Hepatic stellate cell (primary cell): ENCODE measurements around the gene RBMS2.
"Not testable (repeated sequence)": the region's sequence is repeated elsewhere in the genome, so short reads cannot be mapped to it uniquely, and the experiment has no call there.

Experiments
- DNase-seq: peaks from one replicate; pipeline ENCODE4 v3.0.0; 2011; ENCODE audit warnings: low spot score

Gene RBMS2

GRCh38 chr12:56521590-56522371 lies at the start of gene RBMS2:
Gene RBMS2 (plus strand): TSS chr12:56521820. CDS start chr12:56522024, 204 bp downstream.
- DNase-seq = peak; percentile 69

DNA sequence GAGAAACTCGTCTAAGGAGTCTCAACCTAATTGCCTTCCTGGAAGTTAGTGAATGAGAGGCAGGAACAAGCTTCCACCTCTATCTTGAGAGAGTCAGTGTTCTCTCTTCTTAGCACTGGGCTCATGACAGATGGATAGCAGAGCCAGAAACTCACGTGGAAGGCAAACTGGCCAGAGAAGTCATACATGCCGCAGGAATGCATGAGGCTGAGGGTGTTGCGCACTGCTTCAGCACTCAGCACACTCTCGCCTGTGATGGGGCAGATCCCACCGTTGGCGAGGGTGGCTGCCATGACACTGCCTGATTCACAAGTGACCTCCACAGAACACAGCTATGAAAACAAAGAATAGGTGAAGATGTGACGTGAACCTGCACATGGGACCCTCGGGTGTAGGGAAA lies 47.2 kb upstream of the RBMS2 start:
- no peak for DNase-seq

- no peak for DNase-seq
Measured at GRCh38 chr12:56476143-56476542, 45.5 kb upstream of the RBMS2 start.

- no peak for DNase-seq
Measured at GRCh38 chr12:56476972-56477432, 44.6 kb upstream of the RBMS2 start.

- DNase-seq = no peak
Measured at GRCh38 chr12:56477521-56478225, 43.9 kb upstream of the RBMS2 start.

GRCh38 chr12:56479625-56480024 lies 42.0 kb upstream of the RBMS2 start:
- DNase-seq = no peak

- no peak for DNase-seq
Measured at GRCh38 chr12:56484566-56484965, 37.1 kb upstream of the RBMS2 start.

GRCh38 chr12:56486694-56487093 lies 34.9 kb upstream of the RBMS2 start:
- DNase-seq = no peak

DNA sequence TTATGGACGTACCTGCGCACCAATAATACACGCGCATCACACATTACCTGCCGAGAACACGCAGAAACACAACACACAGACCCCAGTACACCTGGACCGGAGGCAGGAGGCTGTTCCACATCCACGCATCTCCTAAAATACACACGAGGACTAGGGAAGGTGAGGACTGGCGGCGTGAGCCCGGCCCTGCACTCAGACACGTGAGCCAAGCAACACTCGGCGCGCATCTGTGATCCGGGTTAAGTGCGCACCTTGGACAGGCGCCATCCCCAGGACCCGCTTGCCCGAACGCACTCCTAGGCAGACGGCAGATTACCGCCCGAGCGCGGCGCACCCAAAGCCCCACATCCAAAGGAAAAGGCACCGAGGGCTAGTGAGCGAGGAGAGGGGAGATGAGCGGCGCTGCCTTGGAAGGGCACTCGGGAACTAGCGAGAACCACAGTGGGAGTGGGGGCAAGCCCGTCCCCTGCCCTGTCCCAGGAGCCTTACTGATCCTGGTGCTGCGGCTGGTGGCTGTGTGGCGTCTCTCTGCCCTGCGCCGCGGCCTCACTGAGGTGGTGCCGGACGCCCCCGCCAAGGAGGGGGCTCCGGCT lies 34.1 kb upstream of the RBMS2 start:
- DNase-seq = no peak

GRCh38 chr12:56488041-56488955 lies 33.3 kb upstream of the RBMS2 start, which contains the start of gene GLS2:
Gene GLS2 (minus strand): TSS chr12:56488161. CDS start chr12:56488118, 43 bp downstream.
- DNase-seq = peak; percentile 96

- no peak for DNase-seq
Measured at GRCh38 chr12:56490360-56490759, 31.3 kb upstream of the RBMS2 start.

- DNase-seq = not testable (repeated sequence)
Measured at GRCh38 chr12:56493409-56494105, 28.1 kb upstream of the RBMS2 start.

DNA sequence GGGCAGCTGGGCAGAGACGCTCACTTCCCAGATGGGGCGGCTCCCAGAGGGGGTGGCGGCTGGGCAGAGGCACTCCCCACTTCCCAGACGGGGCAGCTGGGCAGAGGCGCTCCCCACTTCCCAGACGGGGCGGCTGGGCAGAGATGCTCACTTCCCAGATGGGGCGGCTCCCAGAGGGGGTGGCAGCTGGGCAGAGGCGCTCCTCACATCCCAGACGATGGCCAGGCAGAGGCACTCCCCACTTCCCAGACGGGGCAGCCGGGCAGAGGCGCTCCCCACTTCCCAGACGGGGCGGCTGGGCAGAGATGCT lies 27.6 kb upstream of the RBMS2 start:
- not testable (repeated sequence) for DNase-seq

DNA sequence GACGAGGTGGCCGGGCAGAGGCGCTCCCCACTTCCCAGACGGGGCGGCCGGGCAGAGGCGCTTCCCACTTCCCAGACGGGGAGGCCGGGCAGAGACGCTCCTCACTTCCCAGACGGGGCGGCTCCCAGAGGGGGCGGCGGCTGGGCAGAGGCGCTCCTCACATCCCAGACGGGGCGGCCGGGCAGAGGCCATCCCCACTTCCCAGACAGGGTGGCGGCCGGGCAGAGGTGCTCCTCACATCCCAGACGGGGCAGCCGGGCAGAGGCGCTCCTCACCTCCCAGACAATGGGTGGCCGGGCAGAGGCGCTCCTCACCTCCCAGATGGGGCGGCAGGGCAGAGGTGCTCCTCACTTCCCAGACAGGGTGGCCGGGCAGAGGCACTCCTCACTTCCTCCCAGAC lies 27.1 kb upstream of the RBMS2 start:
- not testable (repeated sequence) for DNase-seq

DNA sequence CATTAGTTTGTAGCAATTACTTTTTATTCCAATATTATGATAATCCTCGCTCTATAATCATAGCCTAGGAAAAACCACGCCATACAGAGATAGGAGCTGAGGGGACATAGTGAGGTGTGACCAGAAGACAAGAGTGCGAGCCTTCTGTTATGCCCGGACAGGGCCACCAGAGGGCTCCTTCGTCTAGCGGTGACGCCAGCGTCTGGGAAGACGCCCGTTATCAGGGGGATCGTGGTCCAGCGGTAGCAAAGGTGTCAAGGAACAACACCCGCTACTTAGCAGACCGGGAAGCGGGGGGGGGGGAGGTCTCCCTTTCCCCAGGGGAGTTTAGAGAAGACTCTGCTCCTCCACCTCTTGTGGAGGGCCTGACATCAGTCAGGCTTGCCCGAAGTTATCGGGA lies 24.9 kb upstream of the RBMS2 start:
- not testable (repeated sequence) for DNase-seq

- not testable (repeated sequence) for DNase-seq
Measured at GRCh38 chr12:56498126-56498902, 23.3 kb upstream of the RBMS2 start.

GRCh38 chr12:56499452-56499851 lies 22.2 kb upstream of the RBMS2 start:
- DNase-seq = not testable (repeated sequence)

GRCh38 chr12:56499879-56500278 lies 21.7 kb upstream of the RBMS2 start:
- not testable (repeated sequence) for DNase-seq

GRCh38 chr12:56510786-56511185 lies 10.8 kb upstream of the RBMS2 start:
- no peak for DNase-seq

DNA sequence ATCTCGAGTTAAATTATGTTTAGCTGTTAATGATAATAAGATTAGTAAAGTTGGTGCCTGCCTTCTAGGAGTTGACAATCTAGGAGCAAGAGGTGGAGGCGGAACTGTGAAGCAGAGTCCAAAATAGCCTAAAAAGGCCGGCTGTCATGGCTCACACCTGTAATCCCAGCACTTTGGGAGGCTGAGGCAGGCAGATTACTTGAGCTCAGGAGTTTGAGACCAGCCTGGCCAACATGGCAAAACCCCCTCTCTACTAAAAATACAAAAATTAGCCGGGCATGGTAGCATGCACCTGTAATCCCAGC lies 7.7 kb upstream of the RBMS2 start:
- not testable (repeated sequence) for DNase-seq

- no peak for DNase-seq
Measured at GRCh38 chr12:56517854-56518253, 3.8 kb upstream of the RBMS2 start.
